HL-60 (cell line): ENCODE results near the gene KREMEN2.
"Not testable (repeated sequence)": the region's sequence is repeated elsewhere in the genome, so short reads cannot be mapped to it uniquely, and the experiment has no call there.

Experiments used
- DNase-seq, 2 experiments: peaks; one replicate each; pipeline ENCODE4 v3.0.0-alpha.2; 2010 to 2020; ENCODE audit warnings: low read depth in 1 of 2, low spot score in 1 of 2
- H3K27ac ChIP-seq: fragments of 250-450 bp; sonication (Bioruptor Pico); replicated peaks from 2 replicates; pipeline ENCODE4 v1.5.1; 2020; ENCODE audit warnings: mild to moderate bottlenecking, moderate library complexity
- H3K27me3 ChIP-seq: fragments of 250-450 bp; sonication (Bioruptor Pico); 2 replicates; pipeline ENCODE4 v1.5.1; 2021; ENCODE audit warnings: mild to moderate bottlenecking, moderate library complexity; ENCODE audit not compliant: insufficient read depth, poor library complexity, severe bottlenecking
- H3K4me3 ChIP-seq: replicated peaks from 2 replicates; pipeline ENCODE4 v1.5.1; 2011; ENCODE audit warnings: mild to moderate bottlenecking, control low read depth, low read length; ENCODE audit not compliant: insufficient read depth
- CTCF ChIP-seq: IDR thresholded peaks from one replicate; pipeline ENCODE4 v1.5.1; 2011; ENCODE audit warnings: low read length, control low read depth, inconsistent platforms; ENCODE audit not compliant: insufficient read depth
- GABPA ChIP-seq: IDR thresholded peaks from 2 replicates; pipeline ENCODE4 v1.6.1; 2012; ENCODE audit warnings: low read depth
- POLR2AphosphoS5 ChIP-seq: IDR thresholded peaks from 2 replicates; pipeline ENCODE4 v1.6.1; 2012; ENCODE audit warnings: low read depth
- SPI1 ChIP-seq: IDR thresholded peaks from 2 replicates; pipeline ENCODE4 v1.6.1; 2012; ENCODE audit warnings: low read depth, mild to moderate bottlenecking, borderline replicate concordance
- TF ChIP-seq, protein P1 (sequence below): IDR thresholded peaks from 2 replicates; pipeline ENCODE4 v1.6.1; 2012; ENCODE audit warnings: low read depth; ENCODE audit not compliant: insufficient replicate concordance

KREMEN2 gene

GRCh38 chr16:2929693-2930092 is 34.4 kb upstream of the KREMEN2 start:
- H3K4me3 ChIP-seq = no peak overlapping the region
- no peaks in the 10 kb centered on the region for H3K27me3 ChIP-seq
- TF ChIP-seq POLR2AphosphoS5 (no peak), CTCF (no peak), GABPA (no peak), SPI1 (no peak)
- TF ChIP-seq, protein P1, sequence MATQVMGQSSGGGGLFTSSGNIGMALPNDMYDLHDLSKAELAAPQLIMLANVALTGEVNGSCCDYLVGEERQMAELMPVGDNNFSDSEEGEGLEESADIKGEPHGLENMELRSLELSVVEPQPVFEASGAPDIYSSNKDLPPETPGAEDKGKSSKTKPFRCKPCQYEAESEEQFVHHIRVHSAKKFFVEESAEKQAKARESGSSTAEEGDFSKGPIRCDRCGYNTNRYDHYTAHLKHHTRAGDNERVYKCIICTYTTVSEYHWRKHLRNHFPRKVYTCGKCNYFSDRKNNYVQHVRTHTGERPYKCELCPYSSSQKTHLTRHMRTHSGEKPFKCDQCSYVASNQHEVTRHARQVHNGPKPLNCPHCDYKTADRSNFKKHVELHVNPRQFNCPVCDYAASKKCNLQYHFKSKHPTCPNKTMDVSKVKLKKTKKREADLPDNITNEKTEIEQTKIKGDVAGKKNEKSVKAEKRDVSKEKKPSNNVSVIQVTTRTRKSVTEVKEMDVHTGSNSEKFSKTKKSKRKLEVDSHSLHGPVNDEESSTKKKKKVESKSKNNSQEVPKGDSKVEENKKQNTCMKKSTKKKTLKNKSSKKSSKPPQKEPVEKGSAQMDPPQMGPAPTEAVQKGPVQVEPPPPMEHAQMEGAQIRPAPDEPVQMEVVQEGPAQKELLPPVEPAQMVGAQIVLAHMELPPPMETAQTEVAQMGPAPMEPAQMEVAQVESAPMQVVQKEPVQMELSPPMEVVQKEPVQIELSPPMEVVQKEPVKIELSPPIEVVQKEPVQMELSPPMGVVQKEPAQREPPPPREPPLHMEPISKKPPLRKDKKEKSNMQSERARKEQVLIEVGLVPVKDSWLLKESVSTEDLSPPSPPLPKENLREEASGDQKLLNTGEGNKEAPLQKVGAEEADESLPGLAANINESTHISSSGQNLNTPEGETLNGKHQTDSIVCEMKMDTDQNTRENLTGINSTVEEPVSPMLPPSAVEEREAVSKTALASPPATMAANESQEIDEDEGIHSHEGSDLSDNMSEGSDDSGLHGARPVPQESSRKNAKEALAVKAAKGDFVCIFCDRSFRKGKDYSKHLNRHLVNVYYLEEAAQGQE = no peak
- DNase-seq = no peak
- H3K27ac ChIP-seq = no peak overlapping the region

GRCh38 chr16:2930236-2930635 is 33.8 kb upstream of the KREMEN2 start:
- Histone ChIP-seq H3K4me3 (no peak overlapping the region), H3K27me3 (no peaks in the 10 kb centered on the region), H3K27ac (no peak overlapping the region)
- TF ChIP-seq SPI1 (no peak), POLR2AphosphoS5 (no peak)
- TF ChIP-seq, protein P1 = no peak
- DNase-seq = no peak

GRCh38 chr16:2931231-2931914 is 32.7 kb upstream of the KREMEN2 start:
- H3K4me3 ChIP-seq, H3K27me3 ChIP-seq, H3K27ac ChIP-seq, DNase-seq: not testable (repeated sequence)

GRCh38 chr16:2933136-2933535 is 30.9 kb upstream of the KREMEN2 start:
- Histone ChIP-seq H3K27me3 (no peaks in the 10 kb centered on the region), H3K4me3 (no peak overlapping the region), H3K27ac (no peak overlapping the region)
- no peak for DNase-seq
- TF ChIP-seq SPI1 (no peak), CTCF (no peak), GABPA (no peak), POLR2AphosphoS5 (no peak)
- TF ChIP-seq, protein P1 = no peak
